KMS-11 (cell line): ENCODE measurements around the gene MTMR2.

Source experiments
- H2AFZ ChIP-seq: fragments of 200-600 bp; sonication (generic); 2 replicates; pipeline ENCODE4 v1.6.1; 2016; ENCODE audit warnings: antibody characterized with exemption, mixed run types, low read depth
- H3K27ac ChIP-seq: fragments of 200-600 bp; sonication (generic); 2 replicates; pipeline ENCODE4 v1.6.1; 2016; ENCODE audit warnings: mild to moderate bottlenecking, mixed run types
- H3K27me3 ChIP-seq: fragments of 200-600 bp; sonication (generic); 2 replicates; pipeline ENCODE4 v1.6.1; 2017; ENCODE audit warnings: mild to moderate bottlenecking, low read depth, mixed run types, moderate library complexity; ENCODE audit not compliant: insufficient read depth
- H3K36me3 ChIP-seq: fragments of 200-600 bp; sonication (generic); 2 replicates; pipeline ENCODE4 v1.6.1; 2017; ENCODE audit warnings: mild to moderate bottlenecking, mixed run types; ENCODE audit not compliant: insufficient read depth
- H3K4me1 ChIP-seq: fragments of 200-600 bp; sonication (generic); 2 replicates; pipeline ENCODE4 v1.6.1; 2016; ENCODE audit warnings: mild to moderate bottlenecking, low read depth, mixed run types; ENCODE audit not compliant: poor library complexity, severe bottlenecking
- H3K4me2 ChIP-seq: fragments of 200-600 bp; sonication (generic); 2 replicates; pipeline ENCODE4 v1.7.0; 2016; ENCODE audit warnings: mild to moderate bottlenecking, mixed run types
- H3K4me3 ChIP-seq: fragments of 200-600 bp; sonication (generic); IDR thresholded peaks from 2 replicates; pipeline ENCODE4 v1.6.1; 2017; ENCODE audit warnings: low read depth, low read length, mixed read lengths; ENCODE audit not compliant: insufficient read depth
- H3K79me2 ChIP-seq: fragments of 200-600 bp; sonication (generic); 2 replicates; pipeline ENCODE4 v1.6.1; 2016; ENCODE audit warnings: low read depth, mixed run types; ENCODE audit not compliant: insufficient read depth
- H3K9ac ChIP-seq: fragments of 200-600 bp; sonication (generic); 2 replicates; pipeline ENCODE4 v1.6.1; 2016; ENCODE audit warnings: mild to moderate bottlenecking, mixed run types
- H4K20me1 ChIP-seq: fragments of 200-600 bp; sonication (generic); 2 replicates; pipeline ENCODE4 v1.6.1; 2016; ENCODE audit warnings: mild to moderate bottlenecking, mixed run types; ENCODE audit not compliant: insufficient read depth
- CTCF ChIP-seq: fragments of 200-600 bp; sonication (generic); conservative IDR thresholded peaks from 2 replicates; pipeline ENCODE4 v1.6.1; 2017; ENCODE audit warnings: low read depth, mild to moderate bottlenecking, antibody characterized with exemption, low read length, moderate library complexity, mixed read lengths

The MTMR2 gene

GRCh38 chr11:95910638-95911368 lies 13.1 kb downstream of the MTMR2 start:
- Histone ChIP-seq H4K20me1 (no peaks in the 10 kb centered on the region), H3K4me1 (no peaks in the 10 kb centered on the region), H3K27ac (no peak overlapping the region), H3K27me3 (no peaks in the 10 kb centered on the region), H3K36me3 (no peaks in the 10 kb centered on the region), H3K4me2 (no peak overlapping the region), H3K4me3 (no peak overlapping the region), H3K9ac (no peak overlapping the region), H2AFZ (no peak overlapping the region), H3K79me2 (no peaks in the 10 kb centered on the region)
- TF ChIP-seq CTCF = no peak

GRCh38 chr11:95908826-95909225 lies 15.1 kb downstream of the MTMR2 start:
- no peak for TF ChIP-seq CTCF
- no peak overlapping the region for H2AFZ ChIP-seq
- no peak overlapping the region for H3K27ac ChIP-seq
- H3K4me1 ChIP-seq = no peaks in the 10 kb centered on the region
- H3K4me2 ChIP-seq = no peak overlapping the region
- no peaks in the 10 kb centered on the region for H3K79me2 ChIP-seq
- H3K9ac ChIP-seq = no peak overlapping the region
- no peaks in the 10 kb centered on the region for H4K20me1 ChIP-seq
- H3K4me3 ChIP-seq = no peak overlapping the region
- H3K27me3 ChIP-seq = no peaks in the 10 kb centered on the region
- no peaks in the 10 kb centered on the region for H3K36me3 ChIP-seq

GRCh38 chr11:95907476-95907875 lies 16.4 kb downstream of the MTMR2 start:
- Histone ChIP-seq H3K4me3 (no peak overlapping the region), H3K79me2 (no peaks in the 10 kb centered on the region)

GRCh38 chr11:95904009-95904650 lies 19.8 kb downstream of the MTMR2 start:
- H3K4me3 ChIP-seq = no peak overlapping the region
- H3K27ac ChIP-seq = no peak overlapping the region
- no peaks in the 10 kb centered on the region for H3K36me3 ChIP-seq
- H3K9ac ChIP-seq = no peak overlapping the region
- H4K20me1 ChIP-seq = no peaks in the 10 kb centered on the region
- H3K4me1 ChIP-seq = no peaks in the 10 kb centered on the region
- H2AFZ ChIP-seq = no peak overlapping the region
- no peak overlapping the region for H3K4me2 ChIP-seq
- TF ChIP-seq CTCF = no peak
- no peaks in the 10 kb centered on the region for H3K27me3 ChIP-seq
- H3K79me2 ChIP-seq = no peaks in the 10 kb centered on the region

More at GRCh38 chr11:95907476-95907875, 16.4 kb downstream of the MTMR2 start:
- H2AFZ ChIP-seq = no peak overlapping the region
- no peak overlapping the region for H3K9ac ChIP-seq
- no peak overlapping the region for H3K27ac ChIP-seq
- no peaks in the 10 kb centered on the region for H4K20me1 ChIP-seq
- no peak for TF ChIP-seq CTCF
- H3K4me1 ChIP-seq = no peaks in the 10 kb centered on the region
- no peaks in the 10 kb centered on the region for H3K36me3 ChIP-seq
- no peaks in the 10 kb centered on the region for H3K27me3 ChIP-seq
- H3K4me2 ChIP-seq = no peak overlapping the region
